Mammary epithelial cell (primary cell): Measurements from ENCODE around the gene PCDHB11.
"Not testable (repeated sequence)": the region's sequence is repeated elsewhere in the genome, so short reads cannot be mapped to it uniquely, and the experiment has no call there.

Experiments used
- EZH2 ChIP-seq: IDR thresholded peaks from 2 replicates; pipeline ENCODE4 v1.6.1; 2012; ENCODE audit warnings: low read length, inconsistent platforms, borderline replicate concordance
- TF ChIP-seq, protein P1 (sequence below), 2 donors: IDR thresholded peaks in 1 of 2; conservative IDR thresholded peaks in 1 of 2; 2 replicates each; pipeline ENCODE4 v1.5.1; 2011 to 2012; ENCODE audit warnings: inconsistent platforms in 2 of 2, low read length in 2 of 2, mild to moderate bottlenecking in 2 of 2, control low read depth in 1 of 2, low read depth in 1 of 2; ENCODE audit not compliant: insufficient read depth in 1 of 2; ENCODE audit errors: extremely low read depth in 1 of 2

DNA sequence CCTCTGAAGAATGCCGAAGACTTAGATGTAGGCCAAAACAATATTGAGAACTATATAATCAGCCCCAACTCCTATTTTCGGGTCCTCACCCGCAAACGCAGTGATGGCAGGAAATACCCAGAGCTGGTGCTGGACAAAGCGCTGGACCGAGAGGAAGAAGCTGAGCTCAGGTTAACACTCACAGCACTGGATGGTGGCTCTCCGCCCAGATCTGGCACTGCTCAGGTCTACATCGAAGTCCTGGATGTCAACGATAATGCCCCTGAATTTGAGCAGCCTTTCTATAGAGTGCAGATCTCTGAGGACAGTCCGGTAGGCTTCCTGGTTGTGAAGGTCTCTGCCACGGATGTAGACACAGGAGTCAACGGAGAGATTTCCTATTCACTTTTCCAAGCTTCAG lies 15.2 kb downstream of the PCDHB11 start:
- TF ChIP-seq, protein P1, sequence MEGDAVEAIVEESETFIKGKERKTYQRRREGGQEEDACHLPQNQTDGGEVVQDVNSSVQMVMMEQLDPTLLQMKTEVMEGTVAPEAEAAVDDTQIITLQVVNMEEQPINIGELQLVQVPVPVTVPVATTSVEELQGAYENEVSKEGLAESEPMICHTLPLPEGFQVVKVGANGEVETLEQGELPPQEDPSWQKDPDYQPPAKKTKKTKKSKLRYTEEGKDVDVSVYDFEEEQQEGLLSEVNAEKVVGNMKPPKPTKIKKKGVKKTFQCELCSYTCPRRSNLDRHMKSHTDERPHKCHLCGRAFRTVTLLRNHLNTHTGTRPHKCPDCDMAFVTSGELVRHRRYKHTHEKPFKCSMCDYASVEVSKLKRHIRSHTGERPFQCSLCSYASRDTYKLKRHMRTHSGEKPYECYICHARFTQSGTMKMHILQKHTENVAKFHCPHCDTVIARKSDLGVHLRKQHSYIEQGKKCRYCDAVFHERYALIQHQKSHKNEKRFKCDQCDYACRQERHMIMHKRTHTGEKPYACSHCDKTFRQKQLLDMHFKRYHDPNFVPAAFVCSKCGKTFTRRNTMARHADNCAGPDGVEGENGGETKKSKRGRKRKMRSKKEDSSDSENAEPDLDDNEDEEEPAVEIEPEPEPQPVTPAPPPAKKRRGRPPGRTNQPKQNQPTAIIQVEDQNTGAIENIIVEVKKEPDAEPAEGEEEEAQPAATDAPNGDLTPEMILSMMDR (conservative IDR thresholded peaks at IDR 0.05 in 1 of 2, IDR thresholded peaks at IDR 0.05 in 1 of 2; ENCODE audit: extremely low read depth in 1 of 2, insufficient read depth in 1 of 2, low read depth in 1 of 2, low read length in 2 of 2) = not testable (repeated sequence)
- TF ChIP-seq EZH2 = not testable (repeated sequence)
